Hepatocyte (in vitro differentiated cells): ENCODE results near the gene TBC1D3B.

ENCODE experiments used
- CTCF ChIP-seq: fragments of 200-600 bp; sonication (generic); IDR thresholded peaks from 2 replicates; pipeline ENCODE4 v1.5.1; 2016; ENCODE audit warnings: antibody characterized with exemption, mild to moderate bottlenecking; ENCODE audit not compliant: poor library complexity
- EZH2 ChIP-seq: fragments of 200-600 bp; sonication (generic); IDR thresholded peaks from 2 replicates; pipeline ENCODE4 v1.6.1; 2016; ENCODE audit warnings: antibody characterized with exemption, mild to moderate bottlenecking, borderline replicate concordance
- EZH2phosphoT487 ChIP-seq: fragments of 200-600 bp; sonication (generic); IDR thresholded peaks from one replicate; pipeline ENCODE4 v1.6.1; 2018; ENCODE audit warnings: antibody characterized with exemption, mild to moderate bottlenecking, low read depth, moderate library complexity; ENCODE audit not compliant: unreplicated experiment, severe bottlenecking

- TF ChIP-seq CTCF (no peak), EZH2phosphoT487 (no peak), EZH2 (no peak)
Observed at GRCh38 chr17:36127911-36128310, 48.5 kb downstream of the TBC1D3B start.
